ENCODE measurements around the gene MOCS1.

Gene MOCS1

DNA sequence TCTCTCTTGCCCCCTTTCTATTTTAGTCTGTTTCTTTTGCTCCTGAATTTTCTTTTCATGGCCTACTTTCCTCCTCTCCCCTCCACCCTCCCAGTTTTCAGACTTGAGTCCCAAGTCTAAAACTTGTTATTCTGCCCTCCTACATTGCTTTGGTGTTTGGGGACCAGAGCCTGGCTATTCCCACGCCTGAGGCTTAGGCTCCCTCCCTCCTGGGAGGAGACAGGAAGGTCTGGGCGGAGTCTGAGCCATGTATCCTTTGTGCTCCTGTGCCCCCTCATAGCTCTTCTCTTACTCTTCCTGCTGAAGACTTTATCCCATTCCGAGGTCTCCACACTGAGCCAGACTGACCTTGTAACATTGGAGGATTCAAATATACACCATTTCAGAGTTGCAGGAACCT is 72.6 kb downstream of the MOCS1 start:
- no peak for DNase-seq

DNA sequence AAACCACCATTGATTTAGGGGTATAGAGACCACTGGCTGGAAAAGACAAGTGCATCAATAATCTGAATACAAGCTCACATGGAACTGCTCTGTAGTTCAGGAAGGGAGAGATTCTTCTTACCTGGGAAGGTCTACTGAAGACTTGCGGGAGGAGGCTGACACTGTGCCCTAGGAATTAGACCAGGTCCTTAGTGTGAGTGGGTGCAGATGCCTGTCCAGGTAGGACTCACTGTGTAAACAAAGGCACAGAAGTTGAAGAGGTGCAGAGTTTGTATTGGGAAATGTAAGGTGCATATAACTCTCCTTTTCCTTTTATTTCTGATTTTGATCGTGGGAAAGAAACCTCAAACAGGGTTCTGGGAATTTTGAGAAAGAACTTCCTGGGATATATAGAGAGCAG is 75.2 kb downstream of the MOCS1 start:
- no peak for DNase-seq

DNA sequence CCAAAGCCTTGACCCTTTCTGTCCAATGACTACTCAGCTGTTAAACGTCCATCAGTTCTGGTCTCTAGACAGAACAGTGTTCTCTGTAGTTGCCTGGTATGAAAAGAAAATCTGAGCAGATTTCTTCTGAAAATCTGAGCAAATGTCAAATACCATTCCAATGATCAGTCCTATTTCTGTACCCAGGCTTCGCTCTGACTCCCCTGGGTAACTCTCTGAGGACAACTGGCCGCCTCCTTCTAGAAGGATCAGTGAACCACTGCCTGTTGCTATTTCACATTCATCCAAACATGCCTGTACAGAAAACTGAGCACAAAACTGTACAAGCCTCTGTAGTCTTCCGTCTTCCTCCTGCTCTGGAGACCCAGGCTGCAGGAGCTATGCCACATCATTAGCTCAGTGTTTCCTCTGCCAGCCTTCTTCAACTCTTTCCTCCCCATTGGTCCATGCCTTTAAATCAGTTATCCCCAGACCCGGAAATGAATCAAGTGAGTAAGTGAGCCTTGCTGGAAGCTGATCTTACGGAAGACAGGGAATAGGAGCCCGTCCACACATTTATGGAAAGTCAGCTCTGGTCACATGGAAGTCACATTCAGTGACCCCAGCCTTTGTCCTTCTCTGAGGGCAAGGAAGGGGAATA is 78.8 kb downstream of the MOCS1 start:
- DNase-seq = no peak
